ENCODE results near the gene ARL4A. TPM values are rescaled to one million over a fixed set of nuclear protein-coding genes. Genes with fewer than 3 reads are reported as not detected.

Gene ARL4A
- total and polyA plus RNA-seq, 2 of the 13 experiments (the other 11 are each of a cell fraction or from before 2014, with no cell fraction given), result 10.8 to 25.6 TPM

DNA sequence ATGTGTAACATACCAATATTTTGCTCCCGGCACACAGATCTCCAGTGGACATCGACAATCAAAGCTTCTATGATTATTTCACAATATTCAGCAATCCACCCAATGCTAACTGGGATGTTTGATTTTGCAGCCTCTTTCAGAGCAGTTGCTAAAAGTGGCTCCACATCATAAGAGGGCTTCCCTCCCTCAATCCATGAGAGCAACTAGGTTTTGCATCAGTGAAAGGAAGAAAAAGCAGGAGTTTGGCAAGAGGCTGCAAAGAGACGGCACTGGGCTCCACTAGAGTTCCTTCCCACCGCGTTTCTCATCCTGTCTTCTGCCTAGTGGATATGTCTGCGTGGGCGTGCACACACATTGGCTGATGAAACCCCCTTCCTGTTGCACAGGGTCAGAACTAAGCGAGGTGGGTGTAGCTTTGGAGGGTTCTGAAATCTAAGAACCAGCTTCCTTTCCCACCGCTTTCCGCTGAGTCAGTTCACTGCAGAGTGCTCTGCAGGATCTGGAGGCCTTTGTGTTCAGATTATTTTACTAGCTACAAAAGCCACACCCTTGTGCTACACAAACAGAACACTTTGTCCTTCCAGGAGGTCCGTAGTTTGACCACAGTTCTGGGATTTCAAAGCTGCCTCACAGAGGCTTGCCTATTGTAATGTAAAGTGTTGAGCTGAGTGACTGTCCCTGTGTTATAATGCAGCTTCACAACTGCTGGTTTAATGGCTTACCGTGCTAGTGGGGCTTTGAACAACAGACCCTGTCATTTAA, 28.1 kb downstream of the ARL4A start (continued):
- TF ChIP-seq, protein P1, sequence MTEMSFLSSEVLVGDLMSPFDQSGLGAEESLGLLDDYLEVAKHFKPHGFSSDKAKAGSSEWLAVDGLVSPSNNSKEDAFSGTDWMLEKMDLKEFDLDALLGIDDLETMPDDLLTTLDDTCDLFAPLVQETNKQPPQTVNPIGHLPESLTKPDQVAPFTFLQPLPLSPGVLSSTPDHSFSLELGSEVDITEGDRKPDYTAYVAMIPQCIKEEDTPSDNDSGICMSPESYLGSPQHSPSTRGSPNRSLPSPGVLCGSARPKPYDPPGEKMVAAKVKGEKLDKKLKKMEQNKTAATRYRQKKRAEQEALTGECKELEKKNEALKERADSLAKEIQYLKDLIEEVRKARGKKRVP (CRISPR knock-in tag; IDR thresholded peaks at IDR 0.05), result peak in 1 of 2 experiments; percentile 84; a peak in 2 of 4 replicates
- TF ChIP-seq EP300 (IDR thresholded peaks at IDR 0.05; ENCODE audit: low read depth in 2 of 2, low read length in 2 of 2), result 0 out of 4 replicates have a peak, but pooled peaks of 1 of the 2 experiments have one; percentile 4
- TF ChIP-seq EP300 (CRISPR knock-in tag; IDR thresholded peaks at IDR 0.05; ENCODE audit: borderline replicate concordance), result no peak; the same call in 1 of the 2 replicates
- TF ChIP-seq TAF1 (CRISPR knock-in tag; IDR thresholded peaks at IDR 0.05), result peak; percentile 26; the same call in 1 of the 2 replicates
- TF ChIP-seq ZNF678 (CRISPR knock-in tag; IDR thresholded peaks at IDR 0.05), result no peak
- TF ChIP-seq, protein P2, sequence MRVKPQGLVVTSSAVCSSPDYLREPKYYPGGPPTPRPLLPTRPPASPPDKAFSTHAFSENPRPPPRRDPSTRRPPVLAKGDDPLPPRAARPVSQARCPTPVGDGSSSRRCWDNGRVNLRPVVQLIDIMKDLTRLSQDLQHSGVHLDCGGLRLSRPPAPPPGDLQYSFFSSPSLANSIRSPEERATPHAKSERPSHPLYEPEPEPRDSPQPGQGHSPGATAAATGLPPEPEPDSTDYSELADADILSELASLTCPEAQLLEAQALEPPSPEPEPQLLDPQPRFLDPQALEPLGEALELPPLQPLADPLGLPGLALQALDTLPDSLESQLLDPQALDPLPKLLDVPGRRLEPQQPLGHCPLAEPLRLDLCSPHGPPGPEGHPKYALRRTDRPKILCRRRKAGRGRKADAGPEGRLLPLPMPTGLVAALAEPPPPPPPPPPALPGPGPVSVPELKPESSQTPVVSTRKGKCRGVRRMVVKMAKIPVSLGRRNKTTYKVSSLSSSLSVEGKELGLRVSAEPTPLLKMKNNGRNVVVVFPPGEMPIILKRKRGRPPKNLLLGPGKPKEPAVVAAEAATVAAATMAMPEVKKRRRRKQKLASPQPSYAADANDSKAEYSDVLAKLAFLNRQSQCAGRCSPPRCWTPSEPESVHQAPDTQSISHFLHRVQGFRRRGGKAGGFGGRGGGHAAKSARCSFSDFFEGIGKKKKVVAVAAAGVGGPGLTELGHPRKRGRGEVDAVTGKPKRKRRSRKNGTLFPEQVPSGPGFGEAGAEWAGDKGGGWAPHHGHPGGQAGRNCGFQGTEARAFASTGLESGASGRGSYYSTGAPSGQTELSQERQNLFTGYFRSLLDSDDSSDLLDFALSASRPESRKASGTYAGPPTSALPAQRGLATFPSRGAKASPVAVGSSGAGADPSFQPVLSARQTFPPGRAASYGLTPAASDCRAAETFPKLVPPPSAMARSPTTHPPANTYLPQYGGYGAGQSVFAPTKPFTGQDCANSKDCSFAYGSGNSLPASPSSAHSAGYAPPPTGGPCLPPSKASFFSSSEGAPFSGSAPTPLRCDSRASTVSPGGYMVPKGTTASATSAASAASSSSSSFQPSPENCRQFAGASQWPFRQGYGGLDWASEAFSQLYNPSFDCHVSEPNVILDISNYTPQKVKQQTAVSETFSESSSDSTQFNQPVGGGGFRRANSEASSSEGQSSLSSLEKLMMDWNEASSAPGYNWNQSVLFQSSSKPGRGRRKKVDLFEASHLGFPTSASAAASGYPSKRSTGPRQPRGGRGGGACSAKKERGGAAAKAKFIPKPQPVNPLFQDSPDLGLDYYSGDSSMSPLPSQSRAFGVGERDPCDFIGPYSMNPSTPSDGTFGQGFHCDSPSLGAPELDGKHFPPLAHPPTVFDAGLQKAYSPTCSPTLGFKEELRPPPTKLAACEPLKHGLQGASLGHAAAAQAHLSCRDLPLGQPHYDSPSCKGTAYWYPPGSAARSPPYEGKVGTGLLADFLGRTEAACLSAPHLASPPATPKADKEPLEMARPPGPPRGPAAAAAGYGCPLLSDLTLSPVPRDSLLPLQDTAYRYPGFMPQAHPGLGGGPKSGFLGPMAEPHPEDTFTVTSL (CRISPR knock-in tag; IDR thresholded peaks at IDR 0.05; ENCODE audit: borderline replicate concordance), result peak; percentile 55; the same call in 1 of the 2 replicates
- peak; percentile 35; the same call in 1 of the 2 replicates for TF ChIP-seq TBX2 (CRISPR knock-in tag; IDR thresholded peaks at IDR 0.05; ENCODE audit: borderline replicate concordance)
- TF ChIP-seq, protein P3, sequence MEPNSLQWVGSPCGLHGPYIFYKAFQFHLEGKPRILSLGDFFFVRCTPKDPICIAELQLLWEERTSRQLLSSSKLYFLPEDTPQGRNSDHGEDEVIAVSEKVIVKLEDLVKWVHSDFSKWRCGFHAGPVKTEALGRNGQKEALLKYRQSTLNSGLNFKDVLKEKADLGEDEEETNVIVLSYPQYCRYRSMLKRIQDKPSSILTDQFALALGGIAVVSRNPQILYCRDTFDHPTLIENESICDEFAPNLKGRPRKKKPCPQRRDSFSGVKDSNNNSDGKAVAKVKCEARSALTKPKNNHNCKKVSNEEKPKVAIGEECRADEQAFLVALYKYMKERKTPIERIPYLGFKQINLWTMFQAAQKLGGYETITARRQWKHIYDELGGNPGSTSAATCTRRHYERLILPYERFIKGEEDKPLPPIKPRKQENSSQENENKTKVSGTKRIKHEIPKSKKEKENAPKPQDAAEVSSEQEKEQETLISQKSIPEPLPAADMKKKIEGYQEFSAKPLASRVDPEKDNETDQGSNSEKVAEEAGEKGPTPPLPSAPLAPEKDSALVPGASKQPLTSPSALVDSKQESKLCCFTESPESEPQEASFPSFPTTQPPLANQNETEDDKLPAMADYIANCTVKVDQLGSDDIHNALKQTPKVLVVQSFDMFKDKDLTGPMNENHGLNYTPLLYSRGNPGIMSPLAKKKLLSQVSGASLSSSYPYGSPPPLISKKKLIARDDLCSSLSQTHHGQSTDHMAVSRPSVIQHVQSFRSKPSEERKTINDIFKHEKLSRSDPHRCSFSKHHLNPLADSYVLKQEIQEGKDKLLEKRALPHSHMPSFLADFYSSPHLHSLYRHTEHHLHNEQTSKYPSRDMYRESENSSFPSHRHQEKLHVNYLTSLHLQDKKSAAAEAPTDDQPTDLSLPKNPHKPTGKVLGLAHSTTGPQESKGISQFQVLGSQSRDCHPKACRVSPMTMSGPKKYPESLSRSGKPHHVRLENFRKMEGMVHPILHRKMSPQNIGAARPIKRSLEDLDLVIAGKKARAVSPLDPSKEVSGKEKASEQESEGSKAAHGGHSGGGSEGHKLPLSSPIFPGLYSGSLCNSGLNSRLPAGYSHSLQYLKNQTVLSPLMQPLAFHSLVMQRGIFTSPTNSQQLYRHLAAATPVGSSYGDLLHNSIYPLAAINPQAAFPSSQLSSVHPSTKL (CRISPR knock-in tag; IDR thresholded peaks at IDR 0.05), result peak; percentile 30; the same call in 1 of the 2 replicates
- 0 out of 2 replicates have a peak, but pooled peaks have one; percentile 42 for TF ChIP-seq ETV5 (CRISPR knock-in tag; IDR thresholded peaks at IDR 0.05; ENCODE audit: borderline replicate concordance)
- 0 out of 2 replicates have a peak, but pooled peaks have one; percentile 7 for TF ChIP-seq RXRB (CRISPR knock-in tag; IDR thresholded peaks at IDR 0.05; ENCODE audit: borderline replicate concordance)
- 0 out of 2 replicates have a peak, but pooled peaks have one; percentile 24 for TF ChIP-seq ZNF292 (CRISPR knock-in tag; IDR thresholded peaks at IDR 0.05; ENCODE audit: borderline replicate concordance, low read depth)

Data from HepG2 (cell line).